Ishikawa (cell line): ENCODE results near the gene POLDIP3.

ENCODE experiments used
- CEBPB ChIP-seq: IDR thresholded peaks from 2 replicates; pipeline ENCODE4 v1.6.1; 2012
- CREB1 ChIP-seq: IDR thresholded peaks from 2 replicates; pipeline ENCODE4 v1.6.1; 2012; ENCODE audit warnings: low read depth
- EGR1 ChIP-seq: IDR thresholded peaks from 2 replicates; pipeline ENCODE4 v1.6.1; 2012
- EP300 ChIP-seq: IDR thresholded peaks from 2 replicates; pipeline ENCODE4 v1.6.1; 2012; ENCODE audit warnings: borderline replicate concordance
- FOXM1 ChIP-seq: IDR thresholded peaks from 2 replicates; pipeline ENCODE4 v1.6.1; 2012; ENCODE audit warnings: low read depth, borderline replicate concordance
- NFIC ChIP-seq: IDR thresholded peaks from 2 replicates; pipeline ENCODE4 v1.6.1; 2012
- RAD21 ChIP-seq: IDR thresholded peaks from 2 replicates; pipeline ENCODE4 v1.6.1; 2012; ENCODE audit warnings: low read depth
- TAF1 ChIP-seq: IDR thresholded peaks from 2 replicates; pipeline ENCODE4 v1.6.1; 2012; ENCODE audit warnings: low read depth, mild to moderate bottlenecking
- TCF12 ChIP-seq: IDR thresholded peaks from 2 replicates; pipeline ENCODE4 v1.6.1; 2012; ENCODE audit warnings: low read depth
- TEAD4 ChIP-seq: IDR thresholded peaks from 2 replicates; pipeline ENCODE4 v1.6.1; 2012
- YY1 ChIP-seq: IDR thresholded peaks from 2 replicates; pipeline ENCODE4 v1.6.1; 2012; ENCODE audit warnings: low read depth
- ZBTB7A ChIP-seq: IDR thresholded peaks from 2 replicates; pipeline ENCODE4 v1.6.1; 2012; ENCODE audit warnings: low read depth
- TF ChIP-seq, protein P1 (sequence below): IDR thresholded peaks from 2 replicates; pipeline ENCODE4 v1.6.1; 2012
- TF ChIP-seq, protein P2 (sequence below): IDR thresholded peaks from 2 replicates; pipeline ENCODE4 v1.6.1; 2012; ENCODE audit warnings: low read depth, mild to moderate bottlenecking
- TF ChIP-seq, protein P3 (sequence below): IDR thresholded peaks from 2 replicates; pipeline ENCODE4 v1.6.1; 2012

The POLDIP3 gene

DNA sequence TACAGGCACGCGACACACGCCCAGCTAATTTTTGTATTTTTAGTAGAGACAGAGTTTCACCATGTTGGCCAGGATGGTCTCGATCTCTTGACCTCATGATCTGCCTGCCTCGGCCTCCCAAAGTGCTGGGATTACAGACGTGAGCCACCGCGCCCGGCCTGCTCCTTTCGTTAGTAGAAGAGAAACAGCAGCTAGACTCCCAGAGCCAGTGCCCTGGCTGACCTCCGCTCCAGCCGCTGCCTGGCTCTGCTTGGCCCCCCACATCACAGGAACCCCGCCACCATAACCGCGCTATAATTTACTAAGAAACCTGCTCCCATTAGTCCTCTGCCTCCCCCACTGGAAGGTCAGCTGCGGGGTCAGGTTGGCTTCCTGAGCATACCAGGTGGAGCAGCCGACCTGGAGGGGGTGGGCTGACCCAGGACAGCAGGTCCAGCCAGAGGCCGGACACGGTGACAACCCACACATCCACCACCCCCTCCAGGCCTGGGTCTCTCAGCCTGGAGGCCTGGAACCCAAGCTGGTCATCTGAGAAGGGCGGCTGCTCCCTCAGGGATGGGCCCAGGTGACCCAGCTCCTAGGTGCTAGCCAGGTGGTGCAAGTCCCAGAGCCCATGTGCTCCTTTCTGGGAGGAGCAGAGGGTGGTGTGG lies 7.5 kb upstream of the POLDIP3 start:
- TF ChIP-seq CEBPB (no peak), TCF12 (no peak), EP300 (no peak), ZBTB7A (no peak)
- TF ChIP-seq, protein P1, sequence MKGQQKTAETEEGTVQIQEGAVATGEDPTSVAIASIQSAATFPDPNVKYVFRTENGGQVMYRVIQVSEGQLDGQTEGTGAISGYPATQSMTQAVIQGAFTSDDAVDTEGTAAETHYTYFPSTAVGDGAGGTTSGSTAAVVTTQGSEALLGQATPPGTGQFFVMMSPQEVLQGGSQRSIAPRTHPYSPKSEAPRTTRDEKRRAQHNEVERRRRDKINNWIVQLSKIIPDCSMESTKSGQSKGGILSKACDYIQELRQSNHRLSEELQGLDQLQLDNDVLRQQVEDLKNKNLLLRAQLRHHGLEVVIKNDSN = no peak
- TF ChIP-seq, protein P2, sequence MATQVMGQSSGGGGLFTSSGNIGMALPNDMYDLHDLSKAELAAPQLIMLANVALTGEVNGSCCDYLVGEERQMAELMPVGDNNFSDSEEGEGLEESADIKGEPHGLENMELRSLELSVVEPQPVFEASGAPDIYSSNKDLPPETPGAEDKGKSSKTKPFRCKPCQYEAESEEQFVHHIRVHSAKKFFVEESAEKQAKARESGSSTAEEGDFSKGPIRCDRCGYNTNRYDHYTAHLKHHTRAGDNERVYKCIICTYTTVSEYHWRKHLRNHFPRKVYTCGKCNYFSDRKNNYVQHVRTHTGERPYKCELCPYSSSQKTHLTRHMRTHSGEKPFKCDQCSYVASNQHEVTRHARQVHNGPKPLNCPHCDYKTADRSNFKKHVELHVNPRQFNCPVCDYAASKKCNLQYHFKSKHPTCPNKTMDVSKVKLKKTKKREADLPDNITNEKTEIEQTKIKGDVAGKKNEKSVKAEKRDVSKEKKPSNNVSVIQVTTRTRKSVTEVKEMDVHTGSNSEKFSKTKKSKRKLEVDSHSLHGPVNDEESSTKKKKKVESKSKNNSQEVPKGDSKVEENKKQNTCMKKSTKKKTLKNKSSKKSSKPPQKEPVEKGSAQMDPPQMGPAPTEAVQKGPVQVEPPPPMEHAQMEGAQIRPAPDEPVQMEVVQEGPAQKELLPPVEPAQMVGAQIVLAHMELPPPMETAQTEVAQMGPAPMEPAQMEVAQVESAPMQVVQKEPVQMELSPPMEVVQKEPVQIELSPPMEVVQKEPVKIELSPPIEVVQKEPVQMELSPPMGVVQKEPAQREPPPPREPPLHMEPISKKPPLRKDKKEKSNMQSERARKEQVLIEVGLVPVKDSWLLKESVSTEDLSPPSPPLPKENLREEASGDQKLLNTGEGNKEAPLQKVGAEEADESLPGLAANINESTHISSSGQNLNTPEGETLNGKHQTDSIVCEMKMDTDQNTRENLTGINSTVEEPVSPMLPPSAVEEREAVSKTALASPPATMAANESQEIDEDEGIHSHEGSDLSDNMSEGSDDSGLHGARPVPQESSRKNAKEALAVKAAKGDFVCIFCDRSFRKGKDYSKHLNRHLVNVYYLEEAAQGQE = no peak
- TF ChIP-seq, protein P3, sequence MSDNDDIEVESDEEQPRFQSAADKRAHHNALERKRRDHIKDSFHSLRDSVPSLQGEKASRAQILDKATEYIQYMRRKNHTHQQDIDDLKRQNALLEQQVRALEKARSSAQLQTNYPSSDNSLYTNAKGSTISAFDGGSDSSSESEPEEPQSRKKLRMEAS = no peak

DNA sequence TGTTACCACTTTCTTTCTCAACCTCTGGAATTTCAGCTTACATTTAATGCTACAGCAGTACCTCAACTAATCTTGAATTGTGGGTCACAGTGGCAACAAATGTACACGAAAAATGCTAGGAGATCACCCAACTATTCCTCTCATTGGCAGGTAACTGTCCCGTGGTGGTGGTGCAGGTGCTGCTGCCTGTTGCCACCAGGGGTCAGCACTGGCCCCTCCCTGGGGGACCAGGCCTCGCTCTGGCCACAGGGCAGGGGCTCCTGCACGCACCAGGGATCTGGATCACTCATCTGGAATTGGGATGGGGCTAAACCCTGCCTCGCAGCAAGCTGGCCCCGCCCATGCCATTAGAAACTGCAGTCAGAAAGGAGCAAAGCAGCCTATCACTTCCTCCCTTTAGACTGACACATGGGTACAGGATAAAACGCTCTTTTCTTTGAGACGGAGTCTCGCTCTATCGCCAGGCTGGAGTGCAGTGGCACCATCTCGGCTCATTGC lies 6.9 kb upstream of the POLDIP3 start:
- TF ChIP-seq YY1 = no peak
- TF ChIP-seq RAD21 = peak; percentile 73

DNA sequence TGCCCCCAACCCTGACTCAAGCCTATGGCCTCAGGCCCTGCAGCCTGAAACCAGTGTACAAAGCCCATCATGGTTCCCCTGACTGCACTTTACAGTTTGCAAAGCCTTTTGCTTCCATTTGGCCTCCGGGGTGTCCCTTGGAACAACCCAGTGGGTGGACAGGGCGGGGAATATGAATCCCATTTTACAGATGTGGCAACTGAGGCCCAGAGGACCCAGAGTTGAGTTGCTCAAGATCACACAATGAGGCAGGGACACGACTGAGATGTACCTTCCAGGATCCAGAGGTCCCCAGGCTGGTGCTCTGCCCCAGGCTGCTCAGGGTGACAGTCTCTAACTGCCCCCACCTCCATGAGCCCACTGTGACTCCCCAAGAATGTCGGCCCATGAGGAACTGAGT lies 5.4 kb upstream of the POLDIP3 start:
- TF ChIP-seq EGR1 = no peak
- no peak for TF ChIP-seq TAF1
- TF ChIP-seq ZBTB7A = no peak
- TF ChIP-seq CEBPB = no peak
- TF ChIP-seq RAD21 = no peak
- TF ChIP-seq YY1 = no peak
- no peak for TF ChIP-seq CREB1
- TF ChIP-seq, protein P3 = no peak
- TF ChIP-seq, protein P1 = no peak
- no peak for TF ChIP-seq TEAD4
- TF ChIP-seq TCF12 = no peak
- no peak for TF ChIP-seq NFIC
- TF ChIP-seq, protein P2 = no peak
- TF ChIP-seq FOXM1 = no peak
- TF ChIP-seq EP300 = no peak

DNA sequence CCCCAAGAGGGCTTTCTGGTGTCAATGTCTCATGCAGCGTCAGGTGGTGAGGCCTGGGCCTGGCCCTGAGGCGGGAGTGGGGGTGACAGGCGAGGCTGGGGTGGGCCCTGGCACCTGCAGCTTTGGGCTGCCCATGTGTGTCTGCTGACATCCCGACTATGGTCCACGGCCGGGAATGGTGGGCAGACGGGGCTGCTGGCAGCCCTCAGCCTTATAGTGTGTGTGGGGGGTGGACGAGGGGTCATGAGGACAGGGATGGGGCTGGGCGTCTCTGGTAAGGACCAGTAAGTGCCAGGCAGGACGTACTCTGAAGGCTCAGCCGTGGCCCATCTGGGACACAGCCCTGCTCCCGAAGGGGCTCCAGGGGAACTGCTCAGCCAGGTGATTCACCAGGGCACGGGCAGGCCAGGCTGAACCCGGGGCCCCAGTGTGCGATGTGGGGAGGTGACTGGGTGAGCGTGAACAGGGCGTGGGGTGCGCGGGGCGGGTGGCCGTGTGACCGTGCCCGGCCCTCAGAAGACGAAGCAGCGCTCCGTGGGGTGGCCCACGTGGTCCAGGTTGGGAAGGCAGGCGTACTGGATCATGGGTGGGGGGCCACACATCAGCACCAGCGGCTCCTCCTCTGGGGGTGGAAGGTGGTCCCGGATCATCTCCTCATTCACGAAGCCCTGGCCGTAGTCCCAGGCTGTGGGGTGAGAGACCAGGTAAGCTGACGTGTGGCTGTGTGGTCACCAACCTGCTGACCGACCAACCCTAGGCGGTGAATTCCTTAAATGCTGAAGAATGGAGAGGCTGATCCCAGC lies 4.8 kb upstream of the POLDIP3 start:
- TF ChIP-seq EP300 (no peak), FOXM1 (no peak), ZBTB7A (no peak), NFIC (no peak)
- TF ChIP-seq, protein P3 = no peak
- TF ChIP-seq, protein P1 = no peak

DNA sequence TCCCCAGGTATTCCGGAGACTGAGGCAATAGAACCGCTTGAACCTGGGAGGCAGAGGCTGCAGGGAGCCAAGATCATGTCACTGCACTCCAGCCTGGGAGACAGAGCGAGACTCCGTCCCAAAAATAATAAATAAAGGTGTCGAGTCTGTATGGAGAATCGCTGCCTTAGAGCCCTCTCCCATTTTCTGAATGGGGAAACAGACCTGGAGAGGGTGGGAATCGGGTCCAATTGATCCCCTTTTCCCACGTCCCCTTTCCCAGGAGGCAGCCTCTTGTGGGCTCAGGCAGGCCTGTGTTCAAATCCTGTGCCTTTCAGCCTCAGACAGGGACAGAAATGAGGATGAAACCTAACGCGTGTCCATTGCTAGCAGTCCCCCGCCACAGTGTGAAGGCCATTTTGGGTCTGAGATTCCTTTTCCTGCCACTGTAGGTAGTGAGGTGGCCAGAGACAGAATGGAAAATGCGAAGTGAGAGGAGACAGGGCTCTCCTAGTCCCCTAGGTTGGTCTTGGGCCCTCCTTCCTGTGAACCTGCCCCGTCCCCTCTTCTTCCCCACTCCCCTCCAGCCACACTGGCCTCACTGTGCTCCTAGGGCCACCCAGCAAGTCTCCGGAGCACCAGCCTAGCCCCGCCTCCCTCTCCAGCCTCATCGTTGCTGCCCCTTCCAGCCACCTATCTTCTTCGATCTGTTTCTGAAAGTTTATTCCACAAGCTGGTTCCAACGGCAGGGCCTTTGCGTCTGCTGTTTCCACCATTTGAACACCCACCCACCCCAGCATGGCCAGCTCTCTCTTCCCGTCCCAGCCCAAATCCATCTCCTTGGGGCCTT lies 2.7 kb upstream of the POLDIP3 start:
- no peak for TF ChIP-seq TCF12
- no peak for TF ChIP-seq CREB1
- no peak for TF ChIP-seq NFIC
- TF ChIP-seq RAD21 = no peak
- TF ChIP-seq TEAD4 = no peak
- TF ChIP-seq, protein P2 = no peak
- TF ChIP-seq TAF1 = no peak
- TF ChIP-seq YY1 = no peak
- no peak for TF ChIP-seq EP300
- TF ChIP-seq CEBPB = no peak
- no peak for TF ChIP-seq FOXM1
- TF ChIP-seq, protein P3 = no peak
- TF ChIP-seq EGR1 = no peak
- no peak for TF ChIP-seq ZBTB7A
- TF ChIP-seq, protein P1 = no peak
